Measurements from ENCODE around the gene SPSB4. TPM values are rescaled to one million over a fixed set of nuclear protein-coding genes. Genes with fewer than 3 reads are reported as not detected.

The SPSB4 gene
- polyA plus RNA-seq, 3 donors: 13.8 to 20.0 (median 15.8) TPM

DNA sequence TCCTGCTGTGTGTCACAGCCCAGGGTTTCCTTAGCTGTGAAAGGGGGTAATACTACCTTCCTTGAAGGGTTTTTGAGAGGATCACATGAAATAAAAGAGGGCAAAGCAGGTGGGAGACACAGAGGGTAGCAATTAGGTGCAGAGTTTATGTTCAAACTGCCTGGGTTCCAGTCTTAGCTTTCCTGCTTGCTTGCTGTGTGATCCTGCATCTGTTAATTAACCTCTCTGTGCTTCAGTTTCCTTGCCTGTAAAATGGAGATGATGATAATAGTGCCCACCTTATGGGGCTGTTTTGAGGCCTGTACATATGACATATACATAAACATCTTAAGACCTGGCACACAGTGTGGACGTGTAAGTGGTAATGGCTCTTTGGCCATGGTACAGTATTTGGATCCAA lies 35.0 kb downstream of the SPSB4 start:
- no peak for DNase-seq (ENCODE audit: extremely low read depth in 1 of 11, low read depth in 9 of 11, low spot score in 4 of 11)

DNA sequence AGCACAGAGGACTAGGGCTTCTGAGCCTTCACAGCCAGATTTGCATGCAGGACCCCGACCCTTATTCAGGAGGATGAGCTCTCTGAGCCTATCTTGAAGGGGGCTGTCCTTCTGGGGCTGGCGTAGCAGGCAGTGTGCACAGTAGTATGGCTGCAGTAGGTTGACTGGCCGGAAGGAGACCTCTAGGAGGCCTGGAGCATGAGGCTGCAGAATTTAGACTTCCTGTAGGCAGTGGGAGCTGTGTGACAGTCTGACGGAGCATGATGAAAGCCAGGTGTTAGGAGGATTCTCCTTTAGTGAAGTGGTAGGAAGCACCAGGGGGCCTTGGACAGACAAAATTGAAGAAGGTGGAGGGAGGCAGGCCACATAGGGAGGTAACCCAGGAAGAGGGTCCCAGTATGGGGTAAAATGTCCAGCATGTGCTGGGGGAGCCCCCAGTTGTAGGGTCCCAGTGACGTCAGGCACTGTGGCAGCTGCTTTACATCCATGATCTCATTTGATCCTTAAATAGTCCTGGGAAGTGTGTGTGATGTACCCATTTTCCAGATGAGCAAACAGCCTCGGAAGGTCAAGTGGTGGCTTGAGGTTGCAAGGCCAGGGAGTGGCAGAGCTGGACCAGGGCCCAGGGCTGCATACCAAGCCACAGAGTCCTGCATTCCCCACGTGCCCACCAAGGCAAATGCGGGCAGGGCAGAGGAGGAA lies 36.1 kb downstream of the SPSB4 start:
- DNase-seq (ENCODE audit: extremely low read depth in 1 of 11, low read depth in 9 of 11, low spot score in 4 of 11): no peak

DNA sequence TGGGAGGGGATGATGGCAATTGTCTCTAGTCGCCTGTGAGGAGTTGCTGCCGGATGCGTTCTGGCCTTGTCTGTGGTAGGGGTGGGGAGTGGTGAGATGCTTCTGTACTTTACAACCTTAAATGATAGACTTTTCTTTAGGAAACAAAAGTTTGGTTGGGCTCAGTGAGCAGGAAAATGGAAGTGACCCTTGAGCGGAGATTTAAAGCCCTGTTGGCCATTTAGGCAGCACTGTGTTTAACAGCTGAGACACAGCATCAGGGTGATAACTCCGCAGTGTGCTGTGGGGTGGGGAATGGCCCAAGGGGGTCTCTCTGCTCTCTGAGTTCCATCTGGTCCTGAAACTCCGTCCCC lies 36.6 kb downstream of the SPSB4 start:
- DNase-seq (ENCODE audit: extremely low read depth in 1 of 11, low read depth in 9 of 11, low spot score in 4 of 11): peak in 3 of 11 donors; percentile 40 to 74 (median 50)

DNA sequence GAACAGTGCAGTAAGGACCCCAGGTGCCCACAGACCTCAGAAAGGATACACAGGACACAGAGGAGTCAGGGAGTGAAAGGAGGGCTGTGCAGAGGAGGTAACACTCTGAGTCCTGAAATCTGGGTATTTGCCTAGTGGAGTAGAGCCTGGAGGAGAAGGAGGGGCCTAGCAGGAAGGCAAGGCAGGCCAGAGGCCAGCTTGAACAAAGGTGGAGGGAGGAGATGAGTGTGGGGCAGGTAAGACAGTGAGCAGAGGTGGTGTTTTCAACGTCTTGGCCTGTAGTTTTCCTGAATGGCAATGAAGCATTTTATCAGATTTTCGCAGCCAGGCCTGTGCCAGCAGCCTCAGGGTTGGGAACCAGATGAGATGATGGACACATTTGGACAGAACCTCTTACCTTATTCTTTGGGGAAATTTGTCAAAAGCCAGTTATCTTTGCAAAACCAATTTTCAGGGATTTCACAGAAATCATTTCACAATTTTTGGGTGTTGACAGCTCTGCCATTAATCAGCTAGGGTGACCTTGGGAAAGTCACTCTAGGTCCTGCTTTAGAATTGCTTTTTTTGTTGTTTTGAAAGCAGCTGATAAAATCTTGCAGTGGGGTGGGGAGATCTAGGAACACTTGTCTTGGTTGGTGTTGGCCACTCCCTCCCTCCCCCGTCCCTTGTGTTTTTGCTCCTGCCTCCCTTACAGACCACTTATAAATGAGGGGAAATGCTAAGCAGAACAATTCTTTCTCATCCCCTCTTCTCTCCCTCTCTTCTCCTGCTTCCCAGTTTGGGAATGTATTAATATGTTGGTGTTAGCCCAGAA lies 38.4 kb downstream of the SPSB4 start:
- DNase-seq (ENCODE audit: extremely low read depth in 1 of 11, low read depth in 9 of 11, low spot score in 4 of 11): no peak

DNA sequence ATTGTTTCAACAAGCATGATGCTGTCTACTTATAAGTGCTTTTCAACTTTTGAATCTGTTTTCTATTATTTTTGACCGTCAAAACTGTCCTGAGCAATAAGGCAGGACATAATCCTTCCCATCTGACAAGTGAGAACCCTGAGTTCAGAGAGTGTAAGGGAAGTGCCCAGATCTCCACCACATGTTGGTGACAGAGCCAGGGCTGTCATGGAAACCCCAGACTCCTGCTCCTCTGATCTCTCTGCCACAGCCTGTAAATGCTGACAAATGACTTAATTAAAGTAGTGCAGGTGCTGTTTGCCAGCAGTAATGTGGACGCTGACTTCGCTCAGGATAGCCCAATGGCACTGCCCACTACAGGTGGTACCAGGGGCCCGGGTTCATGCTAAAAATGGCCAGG lies 40.3 kb downstream of the SPSB4 start:
- peak in 1 of 11 donors; percentile 46 for DNase-seq (ENCODE audit: extremely low read depth in 1 of 11, low read depth in 9 of 11, low spot score in 4 of 11)

DNA sequence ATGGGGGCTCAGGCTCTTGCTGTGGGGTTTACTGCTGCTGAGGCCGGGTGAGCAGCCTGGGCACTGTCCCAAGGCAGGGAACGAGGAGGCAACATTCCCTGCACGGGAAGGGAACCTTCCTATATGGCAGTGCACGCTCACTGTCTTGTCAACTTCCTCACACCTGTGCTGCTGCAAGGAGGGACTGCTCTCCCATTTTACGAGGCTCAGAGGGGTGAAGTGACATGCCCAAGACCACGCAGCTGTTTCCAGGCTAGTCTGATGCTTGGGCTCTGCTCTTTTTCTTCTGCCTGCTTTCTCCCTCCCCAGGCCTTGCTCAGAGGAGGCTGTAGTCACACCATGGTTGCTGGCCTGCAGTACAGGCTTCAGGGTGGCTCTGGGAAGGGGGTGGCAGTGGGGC lies 41.5 kb downstream of the SPSB4 start:
- no peak for DNase-seq (ENCODE audit: extremely low read depth in 1 of 11, low read depth in 9 of 11, low spot score in 4 of 11)

DNA sequence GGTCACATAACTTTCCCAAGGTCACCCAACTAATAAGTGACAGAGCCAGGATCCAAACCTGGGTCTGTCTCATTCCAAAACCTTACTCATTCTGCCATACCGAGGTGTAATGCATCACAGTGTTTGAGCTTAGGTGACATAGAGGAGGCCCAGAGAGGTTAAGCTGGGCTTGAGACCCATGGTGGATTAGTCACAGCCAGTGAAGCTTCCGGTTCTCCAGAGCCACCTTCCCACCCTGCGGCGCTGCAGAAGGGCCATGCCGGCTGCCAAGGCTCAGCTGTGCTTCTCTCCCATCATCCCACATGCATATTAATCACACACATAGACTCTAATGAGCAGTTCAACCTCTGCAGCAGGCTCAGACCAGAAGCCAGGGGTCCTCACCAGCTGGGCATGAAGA lies 42.2 kb downstream of the SPSB4 start:
- DNase-seq (ENCODE audit: extremely low read depth in 1 of 11, low read depth in 9 of 11, low spot score in 4 of 11): no peak

DNA sequence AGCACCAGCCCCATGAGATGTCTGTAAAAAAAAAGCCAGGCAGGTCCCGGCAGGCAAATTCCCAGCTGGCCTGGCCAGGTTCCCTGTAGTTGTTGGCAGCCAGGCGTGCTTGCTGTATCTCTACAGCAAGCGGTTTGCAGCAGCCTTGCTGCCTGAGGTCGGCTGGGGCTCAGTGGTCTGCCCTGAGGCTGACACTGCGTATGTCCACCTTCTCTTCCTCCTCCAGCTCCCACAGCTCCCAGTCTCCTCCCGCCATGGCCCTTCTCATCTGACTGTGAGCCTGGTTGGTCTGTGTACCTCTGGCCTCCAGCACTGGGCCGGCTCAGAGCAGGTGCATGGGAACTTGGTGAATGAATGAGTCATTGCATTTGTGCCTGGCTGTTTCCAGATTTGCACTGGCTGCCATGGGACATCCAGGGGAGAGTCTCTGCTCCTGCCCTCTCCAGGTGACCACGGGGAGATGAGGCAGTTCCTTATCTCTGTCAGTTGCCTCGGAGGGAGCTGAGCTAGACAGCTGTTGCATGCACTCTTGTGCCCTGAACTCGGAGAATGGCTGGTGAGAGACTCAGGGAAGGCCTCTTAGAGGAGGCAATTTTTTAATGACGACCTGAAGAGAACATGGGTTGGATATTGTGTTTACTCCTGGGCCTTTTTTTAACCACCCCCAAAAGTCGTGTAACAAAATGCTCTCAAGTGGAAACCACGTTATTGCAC lies 43.0 kb downstream of the SPSB4 start:
- no peak for DNase-seq (ENCODE audit: extremely low read depth in 1 of 11, low read depth in 9 of 11, low spot score in 4 of 11)

DNA sequence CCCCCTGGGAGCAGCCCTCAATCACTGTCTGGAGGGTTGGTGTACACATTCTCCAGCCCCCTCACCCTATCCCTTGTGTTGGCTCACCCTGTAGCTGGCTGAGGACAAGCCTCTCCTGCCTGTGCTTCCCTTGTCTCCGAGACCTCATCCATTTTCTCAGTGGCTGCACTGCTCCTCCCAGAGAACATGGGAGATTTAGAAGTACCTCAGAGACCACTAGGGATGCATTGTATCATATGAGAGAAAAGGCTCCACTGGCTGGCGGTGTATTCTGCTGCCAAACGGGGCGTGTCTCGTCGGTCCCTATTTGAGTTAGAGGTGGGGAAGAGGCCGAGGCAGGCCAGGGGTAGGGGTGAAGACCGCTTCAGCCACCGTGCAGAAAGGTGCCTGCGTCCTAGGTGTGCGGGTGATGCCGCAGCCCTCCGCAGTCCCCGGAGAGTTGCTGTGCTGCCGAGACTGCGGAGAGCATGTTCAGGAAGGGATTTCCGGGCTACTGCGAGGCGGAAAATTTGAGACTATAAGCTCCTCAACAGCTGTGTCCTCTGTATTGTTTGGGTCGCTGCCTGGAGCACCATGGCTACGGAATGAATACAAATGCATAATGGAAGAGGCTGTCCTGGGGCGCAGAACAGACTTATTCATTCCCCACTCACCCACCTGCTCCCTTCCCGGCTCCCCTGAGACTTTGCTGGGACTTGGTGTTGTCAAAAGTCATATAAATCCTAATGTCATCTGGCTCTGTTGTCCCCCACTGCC lies 43.8 kb downstream of the SPSB4 start:
- DNase-seq (ENCODE audit: extremely low read depth in 1 of 11, low read depth in 9 of 11, low spot score in 4 of 11): peak in 7 of 11 donors; percentile 75 to 89 (median 83)

DNA sequence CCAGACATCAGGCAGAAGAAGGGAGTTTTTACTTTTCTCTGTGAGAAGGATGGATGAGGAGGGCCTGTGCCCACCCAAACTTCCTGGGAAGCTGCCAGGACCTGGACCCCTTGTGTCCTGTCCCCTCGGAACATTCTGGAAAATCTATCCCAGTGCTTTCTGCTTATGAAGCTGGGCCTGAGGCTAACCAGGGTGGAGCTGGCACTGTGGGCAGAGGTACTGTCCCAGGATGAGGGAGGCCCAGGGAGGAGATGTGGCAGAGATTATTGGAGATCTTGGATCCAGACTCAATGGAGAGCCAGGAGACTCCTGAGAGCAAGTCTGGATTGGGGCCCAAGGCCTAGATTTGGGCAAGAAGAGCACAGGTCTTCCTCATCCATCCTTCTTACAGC lies 44.4 kb downstream of the SPSB4 start:
- no peak for DNase-seq (ENCODE audit: extremely low read depth in 1 of 11, low read depth in 9 of 11, low spot score in 4 of 11)

DNA sequence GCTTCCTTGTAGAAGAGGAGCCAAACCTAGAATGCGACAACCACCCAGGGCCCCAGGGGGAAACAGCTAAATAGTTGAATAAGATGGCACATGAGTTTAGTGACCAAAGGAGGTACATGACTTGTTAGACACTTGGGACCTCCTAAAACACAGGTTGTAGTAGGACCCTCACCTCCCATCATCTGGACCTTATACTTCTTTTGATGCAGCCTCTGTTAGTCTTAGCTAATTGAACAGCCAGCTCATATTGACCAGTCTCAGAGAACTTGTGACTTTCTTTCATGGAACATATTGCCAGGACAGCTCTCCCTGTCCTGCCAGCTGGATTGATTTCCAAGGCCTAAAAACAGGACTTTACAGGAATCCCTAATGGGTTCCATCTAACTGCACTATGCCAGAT lies 45.0 kb downstream of the SPSB4 start:
- DNase-seq (ENCODE audit: extremely low read depth in 1 of 11, low read depth in 9 of 11, low spot score in 4 of 11): no peak

DNA sequence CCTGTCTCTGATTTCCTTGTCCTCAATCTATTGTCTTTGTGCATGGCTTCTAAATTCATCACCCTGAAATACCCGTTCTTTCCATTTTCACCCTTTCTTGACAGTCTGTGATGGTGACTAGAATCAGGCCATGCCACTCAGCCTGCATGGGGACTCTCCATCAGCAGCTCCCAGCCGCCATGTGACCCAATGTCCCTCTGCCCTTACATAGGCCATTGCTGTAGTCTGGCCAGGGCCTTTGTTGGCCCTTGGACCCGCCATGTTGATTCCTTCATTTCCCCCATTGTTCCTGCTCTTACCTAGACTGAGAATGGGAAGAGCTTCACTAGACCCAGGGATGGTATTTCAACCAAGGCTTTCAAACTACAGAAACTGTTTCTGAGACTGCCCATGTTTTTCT lies 45.8 kb downstream of the SPSB4 start:
- no peak for DNase-seq (ENCODE audit: extremely low read depth in 1 of 11, low read depth in 9 of 11, low spot score in 4 of 11)

DNA sequence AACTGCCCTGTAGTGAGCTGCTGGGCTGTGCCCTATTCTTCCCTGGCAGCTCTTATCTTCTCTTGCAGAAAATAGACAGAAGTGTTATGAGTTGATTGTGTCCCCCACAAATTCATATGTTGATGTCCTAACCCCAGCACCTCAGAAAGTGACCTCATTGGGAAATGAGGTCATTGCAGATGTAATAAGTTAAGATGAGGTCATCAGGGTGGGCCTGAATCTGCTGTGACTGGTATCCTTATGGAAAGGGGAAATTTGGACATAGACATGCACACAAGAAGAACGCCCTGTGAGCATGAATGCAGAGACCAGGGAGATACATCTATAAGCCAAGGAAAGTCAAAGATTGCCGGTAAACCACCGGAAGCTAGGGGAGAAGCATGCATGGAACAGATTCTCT lies 49.0 kb downstream of the SPSB4 start:
- no peak for DNase-seq (ENCODE audit: extremely low read depth in 1 of 11, low read depth in 9 of 11, low spot score in 4 of 11)

DNA sequence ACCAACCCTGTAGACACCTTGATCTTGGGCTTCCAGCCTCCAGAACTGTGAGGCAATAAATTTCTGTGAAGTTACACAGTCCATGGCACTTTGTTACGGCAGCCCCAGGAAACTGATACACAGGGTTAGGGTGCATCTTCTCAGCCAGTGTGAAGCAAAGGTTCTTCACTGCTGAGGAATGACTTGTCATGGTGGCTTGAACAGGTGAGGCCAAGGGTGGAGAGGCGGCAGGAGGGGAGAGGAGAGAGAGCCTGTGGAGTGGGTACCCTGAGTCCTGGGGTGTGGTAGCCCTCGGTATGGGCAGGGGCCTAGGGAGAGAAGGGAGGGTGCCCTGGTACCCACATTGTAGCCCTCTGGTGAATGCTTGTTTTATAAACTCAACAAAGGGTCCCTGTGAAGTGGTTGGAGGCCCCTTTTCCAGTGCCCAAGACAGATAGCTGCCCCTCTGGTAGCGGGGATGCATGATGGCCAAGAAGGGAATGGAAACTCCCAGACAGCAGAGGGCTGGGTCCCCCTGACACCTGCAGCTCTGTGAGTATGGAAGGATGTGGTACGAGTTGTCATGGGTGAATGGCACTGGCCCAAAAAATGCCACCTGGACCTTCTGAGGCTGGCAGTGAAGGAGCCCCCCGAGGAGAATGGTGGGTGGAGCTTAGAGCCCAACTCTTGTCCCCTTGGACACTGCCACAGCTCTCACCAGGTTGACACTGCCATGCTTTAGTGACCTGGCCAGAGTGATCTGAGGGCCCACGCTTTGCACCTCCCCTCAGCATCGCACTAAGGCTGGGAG lies 49.6 kb downstream of the SPSB4 start:
- no peak for DNase-seq (ENCODE audit: extremely low read depth in 1 of 11, low read depth in 9 of 11, low spot score in 4 of 11)

DNA sequence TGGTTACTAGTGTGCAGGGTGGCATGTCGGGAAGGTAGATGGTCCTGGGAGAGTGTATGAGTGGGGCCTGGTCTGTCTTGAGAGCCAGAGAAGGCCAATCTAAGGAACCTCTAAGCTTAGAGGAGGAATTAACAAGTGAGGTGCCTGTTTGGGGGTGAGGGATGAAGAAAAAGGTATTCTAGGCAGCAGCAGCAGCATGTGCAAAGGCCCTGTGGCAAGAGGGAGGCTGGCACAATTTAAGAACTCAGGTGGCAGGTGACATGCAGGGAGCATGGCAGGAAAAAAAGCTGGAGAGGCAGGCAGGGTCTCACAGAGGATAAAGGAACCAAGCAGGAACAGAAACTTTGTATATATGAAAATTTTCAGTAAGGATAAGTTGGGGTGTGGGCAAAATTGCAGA lies 51.2 kb downstream of the SPSB4 start:
- no peak for DNase-seq (ENCODE audit: extremely low read depth in 1 of 11, low read depth in 9 of 11, low spot score in 4 of 11)

DNA sequence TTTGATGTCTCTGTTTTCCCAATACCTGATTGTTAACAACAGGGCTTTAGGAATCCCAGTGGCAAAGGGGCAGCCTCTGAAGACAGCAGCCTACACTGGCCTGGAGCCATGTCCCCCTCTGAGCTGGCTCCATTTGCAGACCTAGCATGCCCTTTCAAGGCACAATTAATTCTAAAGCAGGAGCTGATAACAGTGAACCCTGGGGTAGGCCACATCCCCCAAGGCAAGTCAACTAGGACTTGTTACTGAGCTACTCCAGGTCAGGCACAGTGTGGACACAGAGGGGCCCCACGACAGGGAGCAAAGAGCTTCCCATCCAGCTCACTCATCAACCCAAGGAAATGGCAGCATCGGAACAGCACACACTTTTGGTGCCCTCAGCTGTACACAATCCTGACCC lies 51.9 kb downstream of the SPSB4 start:
- DNase-seq (ENCODE audit: extremely low read depth in 1 of 11, low read depth in 9 of 11, low spot score in 4 of 11): no peak

DNA sequence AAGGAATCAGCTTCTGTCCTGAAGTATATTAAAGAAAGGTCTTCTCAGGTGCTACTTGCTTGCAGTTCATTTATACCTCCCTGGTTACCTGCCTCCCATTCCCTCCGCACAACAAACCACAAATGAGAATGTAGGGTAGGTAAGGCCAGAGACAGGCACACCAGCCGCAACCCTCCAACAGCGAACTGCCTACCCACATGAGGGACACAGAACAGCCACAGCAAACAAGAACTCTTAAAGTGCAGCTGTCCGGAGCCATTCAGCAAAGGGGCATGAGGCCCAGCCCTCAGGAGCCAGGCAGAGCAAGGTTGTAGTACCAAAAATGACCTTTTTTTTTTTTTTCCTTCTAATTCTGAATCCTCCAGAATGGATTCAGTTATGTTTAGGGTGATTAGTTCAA lies 52.4 kb downstream of the SPSB4 start:
- DNase-seq (ENCODE audit: extremely low read depth in 1 of 11, low read depth in 9 of 11, low spot score in 4 of 11): no peak

DNA sequence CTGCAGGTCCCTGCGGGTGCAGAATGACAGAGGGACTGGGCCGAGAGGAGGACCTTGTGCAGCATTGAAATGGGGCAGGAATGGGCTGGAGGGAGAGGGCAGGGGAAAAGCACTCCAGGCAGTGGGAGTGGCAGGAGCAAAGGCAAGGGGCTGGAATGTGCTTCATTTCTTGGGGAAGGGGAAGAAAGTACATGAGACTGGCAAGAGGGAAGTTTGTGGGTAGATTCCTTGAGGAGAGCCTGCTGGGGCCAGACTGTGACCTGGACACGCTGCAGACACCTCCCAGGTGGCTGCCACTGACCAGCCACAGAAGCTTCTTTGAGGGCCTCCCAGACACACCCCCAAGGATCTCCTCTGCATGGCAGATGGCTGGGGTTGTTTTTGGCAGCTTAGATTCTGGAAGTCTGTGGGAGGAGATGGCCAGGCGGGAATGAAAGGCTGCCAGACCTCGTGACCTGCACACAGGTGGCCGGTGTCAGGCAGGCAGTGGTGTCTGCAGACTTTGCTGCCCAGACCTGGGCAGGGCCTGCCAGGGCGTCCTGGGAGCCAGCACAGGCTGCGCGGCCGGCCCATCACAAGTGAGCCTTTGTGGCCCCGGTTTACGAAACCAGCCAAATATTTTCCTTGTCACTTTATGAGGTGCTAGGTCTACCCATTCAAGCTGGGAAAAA lies 53.1 kb downstream of the SPSB4 start:
- DNase-seq (ENCODE audit: extremely low read depth in 1 of 11, low read depth in 9 of 11, low spot score in 4 of 11): peak in 3 of 11 donors; percentile 28 to 52 (median 41)

All from renal cortex interstitium (tissue), 11 donors.